MM.1S (cell line): ENCODE results near the gene RNF187.

Source experiments
- DNase-seq: peaks from one replicate; pipeline ENCODE4 v3.0.0-alpha.2; 2015
- H2AFZ ChIP-seq: fragments of 300-600 bp; sonication (generic); 2 replicates; pipeline ENCODE4 v1.6.0; 2016; ENCODE audit warnings: antibody characterized with exemption, low read length
- H3F3A ChIP-seq: fragments of 300-600 bp; sonication (generic); 2 replicates; pipeline ENCODE4 v1.6.1; 2016; ENCODE audit warnings: mild to moderate bottlenecking, antibody characterized with exemption, low read length, moderate library complexity, mixed read lengths; ENCODE audit not compliant: insufficient read depth
- H3K27ac ChIP-seq: fragments of 300-600 bp; sonication (generic); 2 replicates; pipeline ENCODE4 v1.5.1; 2016; ENCODE audit warnings: mild to moderate bottlenecking, low read length
- H3K27me3 ChIP-seq: fragments of 300-600 bp; sonication (generic); replicated peaks from 2 replicates; pipeline ENCODE4 v1.6.0; 2016; ENCODE audit warnings: low read length; ENCODE audit not compliant: insufficient read depth
- H3K36me3 ChIP-seq: fragments of 300-600 bp; sonication (generic); replicated peaks from 2 replicates; pipeline ENCODE4 v1.6.1; 2016; ENCODE audit warnings: mild to moderate bottlenecking, low read length, mixed read lengths; ENCODE audit not compliant: insufficient read depth
- H3K4me1 ChIP-seq: fragments of 300-600 bp; sonication (generic); 2 replicates; pipeline ENCODE4 v1.6.1; 2016; ENCODE audit warnings: low read length, mixed read lengths
- H3K4me2 ChIP-seq: fragments of 300-600 bp; sonication (generic); 2 replicates; pipeline ENCODE4 v1.6.0; 2016; ENCODE audit warnings: low read depth, low read length
- H3K4me3 ChIP-seq: fragments of 300-600 bp; sonication (generic); 2 replicates; pipeline ENCODE4 v1.5.1; 2016; ENCODE audit warnings: low read length, mixed read lengths
- H3K79me2 ChIP-seq: fragments of 300-600 bp; sonication (generic); 2 replicates; pipeline ENCODE4 v1.6.1; 2016; ENCODE audit warnings: mixed run types, low read length, mixed read lengths
- H3K9ac ChIP-seq: fragments of 300-600 bp; sonication (generic); 2 replicates; pipeline ENCODE4 v1.6.1; 2016; ENCODE audit warnings: low read length, mixed read lengths
- H3K9me2 ChIP-seq: fragments of 300-600 bp; sonication (generic); replicated peaks from 2 replicates; pipeline ENCODE4 v1.6.1; 2016; ENCODE audit warnings: mild to moderate bottlenecking, low read length, mixed read lengths; ENCODE audit not compliant: insufficient read depth
- H3K9me3 ChIP-seq: fragments of 300-600 bp; sonication (generic); replicated peaks from 2 replicates; pipeline ENCODE4 v1.6.1; 2016; ENCODE audit warnings: mild to moderate bottlenecking, low read length, mixed read lengths; ENCODE audit not compliant: insufficient read depth
- H4K20me1 ChIP-seq: fragments of 300-600 bp; sonication (generic); 2 replicates; pipeline ENCODE4 v1.6.1; 2016; ENCODE audit warnings: mild to moderate bottlenecking, low read length, moderate library complexity, mixed read lengths; ENCODE audit not compliant: insufficient read depth
- EZH2 ChIP-seq: fragments of 300-600 bp; sonication (generic); optimal IDR thresholded peaks from 2 replicates; pipeline ENCODE3; 2017; ENCODE audit warnings: low read depth, mild to moderate bottlenecking, antibody characterized with exemption, low read length, mixed read lengths
- EZH2phosphoT487 ChIP-seq: fragments of 300-600 bp; sonication (generic); IDR thresholded peaks from 2 replicates; pipeline ENCODE4 v1.6.1; 2018; ENCODE audit warnings: antibody characterized with exemption, low read length
- TF ChIP-seq, protein P1 (sequence below): fragments of 300-600 bp; sonication (generic); IDR thresholded peaks from 2 replicates; pipeline ENCODE4 v1.5.1; 2016; ENCODE audit warnings: antibody characterized with exemption, low read length, mixed read lengths

The RNF187 gene

DNA sequence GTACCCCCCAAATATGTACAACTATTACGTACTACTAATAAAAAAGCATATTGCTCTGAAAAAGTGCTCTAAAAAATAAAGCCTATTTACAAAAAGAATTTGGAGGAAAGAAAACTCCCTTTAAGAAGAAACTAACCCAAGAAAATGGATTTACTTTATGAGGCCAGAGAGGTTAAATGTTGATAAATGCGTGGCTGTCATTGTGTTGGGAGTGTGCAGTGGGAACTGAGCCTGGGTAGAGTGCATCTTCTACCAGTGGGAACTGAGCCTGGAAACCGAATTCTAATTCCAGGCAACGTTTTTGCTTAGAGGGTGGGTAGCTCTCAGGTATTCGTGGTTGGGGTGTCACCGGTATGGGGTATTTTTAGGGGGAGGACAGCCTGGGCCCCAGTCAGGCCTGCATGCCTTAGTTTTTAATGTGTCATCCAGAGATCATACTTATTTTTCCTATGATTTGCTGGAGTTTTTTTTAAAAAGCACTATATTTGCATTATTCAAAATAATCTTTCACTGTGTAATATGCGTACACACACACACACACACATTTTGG is 24.1 kb upstream of the RNF187 start:
- peaks cover 30% of the 10 kb centered on the region for H3K4me1 ChIP-seq
- H3K36me3 ChIP-seq = no peaks in the 10 kb centered on the region
- no peaks in the 10 kb centered on the region for H3K9me3 ChIP-seq
- H2AFZ ChIP-seq = peak overlapping the region; percentile 49; the same call in 1 of the 2 replicates
- TF ChIP-seq EZH2phosphoT487 (no peak), EZH2 (no peak)
- TF ChIP-seq, protein P1, sequence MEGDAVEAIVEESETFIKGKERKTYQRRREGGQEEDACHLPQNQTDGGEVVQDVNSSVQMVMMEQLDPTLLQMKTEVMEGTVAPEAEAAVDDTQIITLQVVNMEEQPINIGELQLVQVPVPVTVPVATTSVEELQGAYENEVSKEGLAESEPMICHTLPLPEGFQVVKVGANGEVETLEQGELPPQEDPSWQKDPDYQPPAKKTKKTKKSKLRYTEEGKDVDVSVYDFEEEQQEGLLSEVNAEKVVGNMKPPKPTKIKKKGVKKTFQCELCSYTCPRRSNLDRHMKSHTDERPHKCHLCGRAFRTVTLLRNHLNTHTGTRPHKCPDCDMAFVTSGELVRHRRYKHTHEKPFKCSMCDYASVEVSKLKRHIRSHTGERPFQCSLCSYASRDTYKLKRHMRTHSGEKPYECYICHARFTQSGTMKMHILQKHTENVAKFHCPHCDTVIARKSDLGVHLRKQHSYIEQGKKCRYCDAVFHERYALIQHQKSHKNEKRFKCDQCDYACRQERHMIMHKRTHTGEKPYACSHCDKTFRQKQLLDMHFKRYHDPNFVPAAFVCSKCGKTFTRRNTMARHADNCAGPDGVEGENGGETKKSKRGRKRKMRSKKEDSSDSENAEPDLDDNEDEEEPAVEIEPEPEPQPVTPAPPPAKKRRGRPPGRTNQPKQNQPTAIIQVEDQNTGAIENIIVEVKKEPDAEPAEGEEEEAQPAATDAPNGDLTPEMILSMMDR = no peak
- no peaks in the 10 kb centered on the region for H3K79me2 ChIP-seq
- peak overlapping the region; percentile 40 for H3K4me2 ChIP-seq
- no peaks in the 10 kb centered on the region for H3K9me2 ChIP-seq
- 0 out of 2 replicates have a peak, but pooled peaks cover 3% of the 10 kb centered on the region for H3K27me3 ChIP-seq
- H3K4me3 ChIP-seq = 0 out of 2 replicates have a peak overlapping the region, but pooled peaks have one; percentile 29
- peaks cover 19% of the 10 kb centered on the region; the same call in 1 of the 2 replicates for H3F3A ChIP-seq
- no peak overlapping the region for H3K27ac ChIP-seq
- no peak for DNase-seq
- no peaks in the 10 kb centered on the region for H4K20me1 ChIP-seq
- H3K9ac ChIP-seq = no peak overlapping the region

DNA sequence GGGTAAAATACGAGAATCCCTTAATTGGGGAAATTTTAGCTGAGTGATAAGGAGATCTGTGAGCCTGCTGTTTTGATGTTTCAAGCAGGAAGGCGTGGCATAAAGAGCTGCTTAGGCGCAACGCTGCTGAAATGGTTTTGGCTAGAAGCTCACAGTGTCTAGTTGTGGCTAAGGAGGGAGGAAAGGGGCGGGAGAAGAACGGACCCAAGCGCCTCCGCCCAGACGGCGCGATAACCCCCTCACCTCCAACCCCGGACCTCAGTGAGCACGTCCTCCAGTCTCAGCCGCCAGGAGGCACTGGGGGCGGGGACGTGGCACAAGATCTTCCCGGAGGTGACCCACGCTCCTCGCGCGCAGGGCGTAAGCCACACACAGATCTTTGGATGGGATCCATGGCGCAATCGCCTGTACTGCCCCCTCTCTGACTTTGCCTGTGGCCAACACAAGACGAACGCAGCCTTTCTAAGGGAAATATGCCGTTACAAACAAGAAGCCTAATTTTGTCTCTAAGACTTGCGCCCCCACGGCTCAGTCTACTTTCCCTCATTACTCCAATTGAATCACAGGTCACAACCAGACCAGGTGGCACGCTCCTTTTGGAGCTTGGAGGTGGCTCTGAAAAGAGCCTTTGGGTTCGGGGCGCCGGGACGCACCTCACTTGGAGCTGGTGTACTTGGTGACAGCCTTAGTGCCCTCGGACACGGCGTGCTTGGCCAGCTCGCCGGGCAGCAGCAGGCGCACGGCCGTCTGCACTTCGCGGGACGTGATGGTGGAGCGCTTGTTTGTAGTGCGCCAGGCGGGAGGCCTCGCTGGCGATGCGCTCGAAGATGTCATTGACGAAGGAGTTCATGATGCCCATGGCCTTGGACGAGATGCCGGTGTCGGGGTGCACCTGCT is 23.4 kb upstream of the RNF187 start:
- no peak for TF ChIP-seq EZH2
- TF ChIP-seq, protein P1 = peak; percentile 21; the same call in 1 of the 2 replicates
- Histone ChIP-seq H3K9me3 (no peaks in the 10 kb centered on the region), H3K9me2 (no peaks in the 10 kb centered on the region), H3F3A (peaks cover 19% of the 10 kb centered on the region; the same call in 1 of the 2 replicates), H3K36me3 (no peaks in the 10 kb centered on the region), H2AFZ (peak overlapping the region; percentile 49), H3K4me1 (peaks cover 30% of the 10 kb centered on the region), H3K9ac (no peak overlapping the region), H3K27ac (no peak overlapping the region), H3K4me3 (peak overlapping the region; percentile 29; the same call in 1 of the 2 replicates), H3K79me2 (no peaks in the 10 kb centered on the region), H4K20me1 (no peaks in the 10 kb centered on the region), H3K4me2 (peak overlapping the region; percentile 71), H3K27me3 (0 out of 2 replicates have a peak, but pooled peaks cover 3% of the 10 kb centered on the region)
- peak; percentile 45 for DNase-seq

DNA sequence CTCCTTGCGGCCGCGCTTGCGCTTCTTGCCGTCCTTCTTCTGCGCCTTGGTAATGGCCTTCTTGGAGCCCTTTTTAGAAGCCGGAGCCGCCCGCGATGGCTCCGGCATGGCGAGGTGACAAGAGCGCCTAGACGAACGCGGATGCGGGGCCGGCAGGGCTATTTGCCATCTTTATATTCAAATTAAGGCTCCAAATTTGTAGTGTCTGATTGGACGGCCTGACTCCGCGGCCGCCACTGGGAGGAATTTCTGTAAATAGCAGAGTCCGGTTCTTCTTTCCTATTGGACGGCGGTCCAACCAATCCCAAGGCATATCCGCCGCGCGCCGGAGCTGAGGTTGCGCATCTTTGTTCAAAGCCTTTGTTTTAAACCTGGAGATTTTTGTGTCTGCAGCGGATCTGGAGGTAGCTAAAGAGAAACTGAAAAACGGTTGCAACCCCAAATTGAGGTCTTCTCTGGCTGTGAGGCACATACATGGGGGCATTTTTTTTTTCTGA is 22.6 kb upstream of the RNF187 start:
- Histone ChIP-seq H3F3A (peaks cover 19% of the 10 kb centered on the region; the same call in 1 of the 2 replicates), H4K20me1 (no peaks in the 10 kb centered on the region), H3K9me3 (no peaks in the 10 kb centered on the region), H3K79me2 (no peaks in the 10 kb centered on the region), H3K9ac (peak overlapping the region; percentile 24; the same call in 1 of the 2 replicates), H3K27me3 (0 out of 2 replicates have a peak, but pooled peaks cover 2% of the 10 kb centered on the region), H2AFZ (peak overlapping the region; percentile 47; the same call in 1 of the 2 replicates), H3K9me2 (no peaks in the 10 kb centered on the region), H3K4me3 (peak overlapping the region; percentile 27), H3K4me2 (peak overlapping the region; percentile 71), H3K27ac (peak overlapping the region; percentile 54; the same call in 1 of the 2 replicates), H3K36me3 (no peaks in the 10 kb centered on the region), H3K4me1 (peaks cover 24% of the 10 kb centered on the region)
- no peak for TF ChIP-seq EZH2phosphoT487
- TF ChIP-seq, protein P1 = no peak
- TF ChIP-seq EZH2 = no peak
- DNase-seq = peak; percentile 81
